Measurements from ENCODE around the gene SEMA3F.

DNA sequence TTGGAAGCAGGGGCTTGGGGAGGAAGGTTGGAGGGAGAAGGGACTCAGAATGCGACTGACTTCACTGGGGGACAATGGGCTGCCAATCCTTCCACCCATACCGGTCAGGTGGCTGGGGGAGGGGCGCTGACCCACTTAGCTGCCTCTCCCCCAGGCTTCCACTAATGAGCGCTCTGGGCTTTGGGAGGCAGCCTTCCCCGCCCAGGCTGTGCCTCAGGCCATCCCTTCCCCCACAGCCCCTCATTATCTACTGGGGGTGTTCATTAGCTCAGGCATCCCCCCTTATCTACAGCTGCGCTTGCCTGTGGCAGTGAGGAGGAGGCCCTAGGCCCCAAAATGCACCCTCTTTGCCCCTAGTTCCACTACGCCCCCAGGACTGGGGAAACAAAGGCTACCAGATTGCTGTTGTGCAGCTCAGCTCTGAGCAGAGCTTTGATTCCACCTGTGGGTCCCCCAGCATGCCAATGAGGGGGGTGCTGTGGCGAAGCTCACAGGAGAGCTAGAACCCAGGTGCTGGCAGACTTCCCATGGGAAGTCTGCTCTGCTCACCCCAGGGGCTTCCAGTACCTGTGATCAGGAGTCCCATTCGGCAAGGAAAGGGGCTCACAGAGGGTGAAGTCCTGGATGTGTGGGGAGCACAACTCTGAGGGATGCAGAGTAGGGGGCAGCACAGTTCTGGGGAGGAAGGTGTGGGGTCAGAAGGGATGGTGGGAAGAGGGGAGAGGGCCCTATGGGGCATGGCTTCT is 29.4 kb upstream of the SEMA3F start:
- TF ChIP-seq, protein P1, sequence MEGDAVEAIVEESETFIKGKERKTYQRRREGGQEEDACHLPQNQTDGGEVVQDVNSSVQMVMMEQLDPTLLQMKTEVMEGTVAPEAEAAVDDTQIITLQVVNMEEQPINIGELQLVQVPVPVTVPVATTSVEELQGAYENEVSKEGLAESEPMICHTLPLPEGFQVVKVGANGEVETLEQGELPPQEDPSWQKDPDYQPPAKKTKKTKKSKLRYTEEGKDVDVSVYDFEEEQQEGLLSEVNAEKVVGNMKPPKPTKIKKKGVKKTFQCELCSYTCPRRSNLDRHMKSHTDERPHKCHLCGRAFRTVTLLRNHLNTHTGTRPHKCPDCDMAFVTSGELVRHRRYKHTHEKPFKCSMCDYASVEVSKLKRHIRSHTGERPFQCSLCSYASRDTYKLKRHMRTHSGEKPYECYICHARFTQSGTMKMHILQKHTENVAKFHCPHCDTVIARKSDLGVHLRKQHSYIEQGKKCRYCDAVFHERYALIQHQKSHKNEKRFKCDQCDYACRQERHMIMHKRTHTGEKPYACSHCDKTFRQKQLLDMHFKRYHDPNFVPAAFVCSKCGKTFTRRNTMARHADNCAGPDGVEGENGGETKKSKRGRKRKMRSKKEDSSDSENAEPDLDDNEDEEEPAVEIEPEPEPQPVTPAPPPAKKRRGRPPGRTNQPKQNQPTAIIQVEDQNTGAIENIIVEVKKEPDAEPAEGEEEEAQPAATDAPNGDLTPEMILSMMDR (IDR thresholded peaks at IDR 0.05; ENCODE audit: low read depth, low read length), result no peak
- TF ChIP-seq EZH2phosphoT487 (IDR thresholded peaks at IDR 0.05; ENCODE audit: low read depth), result no peak
